Stimulated activated CD4-positive, alpha-beta T cell treated with anti-CD3 and anti-CD28 coated beads, Interleukin-12 subunit alpha, Interleukin-12 subunit beta, amount 100 ng/mL, for 4 hours (primary cell): ENCODE results near the gene FKBP6.
"Not testable (repeated sequence)": the region's sequence is repeated elsewhere in the genome, so short reads cannot be mapped to it uniquely, and the experiment has no call there.

Source experiments
- DNase-seq: peaks from one replicate; pipeline ENCODE4 v3.0.0-alpha.2; 2020

The FKBP6 gene

GRCh38 chr7:73395538-73396503 lies 67.9 kb downstream of the FKBP6 start:
- DNase-seq: no peak

- no peak for DNase-seq
These were observed 69.7 kb downstream of the FKBP6 start for GRCh38 chr7:73397521-73398281.

GRCh38 chr7:73399185-73400050 lies 71.5 kb downstream of the FKBP6 start:
- DNase-seq: peak; percentile 72

- not testable (repeated sequence) for DNase-seq
These were observed 76.9 kb downstream of the FKBP6 start for GRCh38 chr7:73404860-73405259.
